NOMO-1 (cell line): ENCODE measurements around the gene LDLRAD4.

Experiments used
- DNase-seq, 2 experiments: peaks; one replicate each; lab custom pipeline; 2025; ENCODE audit not compliant: unreplicated experiment in 2 of 2; lab: John Stamatoyannopoulos, UW

LDLRAD4 gene

GRCh38 chr18:13438507-13439056 lies 220.0 kb downstream of the LDLRAD4 start:
- DNase-seq = no peak

- no peak for DNase-seq
These were observed 220.9 kb downstream of the LDLRAD4 start for GRCh38 chr18:13439461-13439860.

GRCh38 chr18:13440277-13441248 lies 222.0 kb downstream of the LDLRAD4 start:
- no peak for DNase-seq

- DNase-seq = no peak
These were observed 223.2 kb downstream of the LDLRAD4 start for GRCh38 chr18:13441736-13442135.

GRCh38 chr18:13442451-13442850 lies 223.9 kb downstream of the LDLRAD4 start:
- no peak for DNase-seq

GRCh38 chr18:13443552-13443951 lies 225.0 kb downstream of the LDLRAD4 start:
- no peak for DNase-seq

GRCh38 chr18:13444430-13445240 lies 226.1 kb downstream of the LDLRAD4 start:
- no peak for DNase-seq

GRCh38 chr18:13445241-13445897 lies 226.8 kb downstream of the LDLRAD4 start:
- no peak for DNase-seq

- DNase-seq = no peak
These were observed 227.5 kb downstream of the LDLRAD4 start for GRCh38 chr18:13446024-13446423.

- no peak for DNase-seq
These were observed 228.3 kb downstream of the LDLRAD4 start for GRCh38 chr18:13446610-13447461.

- DNase-seq = no peak
These were observed 229.2 kb downstream of the LDLRAD4 start for GRCh38 chr18:13447621-13448334.

- no peak for DNase-seq
These were observed 229.8 kb downstream of the LDLRAD4 start for GRCh38 chr18:13448335-13448795.

- DNase-seq = no peak
These were observed 231.1 kb downstream of the LDLRAD4 start for GRCh38 chr18:13449651-13450050.

- DNase-seq = peak; percentile 18 to 48
These were observed 232.0 kb downstream of the LDLRAD4 start for GRCh38 chr18:13450289-13451212.

- DNase-seq = no peak
These were observed 232.6 kb downstream of the LDLRAD4 start for GRCh38 chr18:13451213-13451540.

- DNase-seq = peak; percentile 45 to 65
These were observed 233.3 kb downstream of the LDLRAD4 start for GRCh38 chr18:13451661-13452387.

- no peak for DNase-seq
These were observed 233.8 kb downstream of the LDLRAD4 start for GRCh38 chr18:13452388-13452811.
